GM21390 (cell line): ENCODE data around the gene E2F4.

Source experiments
- ATAC-seq: cut with Tn5 transposase; IDR thresholded peaks from one replicate; pipeline ENCODE4 v1.9.1; 2021; ENCODE audit not compliant: unreplicated experiment

Gene E2F4

DNA sequence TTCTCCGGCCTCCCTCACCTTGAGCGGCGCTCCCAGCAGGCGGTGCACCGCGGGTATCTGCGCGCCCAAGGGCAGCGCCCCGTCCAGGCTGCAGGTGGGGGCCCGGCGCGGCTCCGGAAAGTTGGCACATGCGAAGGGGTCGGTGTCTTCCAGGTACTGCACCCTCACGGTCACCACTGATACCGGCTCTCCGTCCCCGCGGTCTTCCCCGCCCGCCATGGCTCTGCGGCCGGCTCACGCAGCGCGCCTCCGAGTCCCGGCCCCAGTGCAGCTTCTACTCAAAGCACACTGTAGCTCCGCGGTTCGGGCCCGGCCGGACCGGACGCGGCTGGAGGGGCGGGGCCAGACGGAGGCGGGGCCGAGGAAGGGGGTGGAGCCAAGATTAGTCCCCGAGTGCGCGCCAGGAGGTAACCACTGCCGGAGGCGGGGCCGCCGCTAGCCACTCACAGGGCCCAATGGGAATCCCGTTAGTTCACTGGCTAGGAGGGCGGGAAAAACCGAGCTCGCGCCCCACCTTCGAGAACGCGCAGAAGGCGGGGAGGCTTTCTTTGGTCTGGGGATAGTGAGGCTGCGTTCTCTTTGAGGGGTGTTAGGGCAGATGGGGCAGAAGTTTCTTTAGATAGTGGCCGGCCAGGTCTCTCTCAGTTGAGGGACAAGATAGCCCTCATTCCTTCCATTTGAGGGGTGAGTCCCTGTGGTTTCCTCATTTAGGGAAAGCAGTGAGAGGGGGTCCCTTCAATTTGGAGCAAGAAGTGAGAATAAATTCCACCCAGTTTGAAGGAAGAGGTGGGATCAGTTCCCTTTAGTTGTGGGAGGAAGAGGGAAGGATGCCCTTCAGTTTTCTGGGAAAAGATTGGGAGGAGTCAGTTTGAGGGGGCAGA, 55.5 kb downstream of the E2F4 start, which contains the start of gene FHOD1:
Gene FHOD1 (minus strand): TSS at position 290 of the 881 bp plus-strand sequence. CDS start 71 bp downstream, at position 219.
- peak; percentile 42 for ATAC-seq

DNA sequence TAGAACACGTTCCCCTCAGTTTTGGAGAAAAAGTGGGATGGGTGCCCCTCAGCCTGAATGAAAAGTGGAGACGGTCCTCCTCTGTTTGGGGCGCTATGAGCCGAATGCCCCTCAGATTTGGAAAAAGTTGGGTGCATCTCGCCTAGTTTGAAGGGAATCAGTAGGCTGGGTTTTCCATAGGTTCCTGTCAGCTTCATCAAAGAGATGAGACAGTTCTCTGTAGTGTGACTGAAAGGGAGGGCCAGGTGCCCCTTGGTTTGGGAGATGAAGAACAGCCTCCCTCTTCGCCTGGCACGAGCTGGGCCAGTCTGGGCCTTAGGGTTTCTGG, 56.1 kb downstream of the E2F4 start:
- ATAC-seq = no peak
